ENCODE measurements around the gene DYNC2H1.
A peak's percentile ranks its signal among the peaks of the same experiment; 100 is the strongest.
"Not testable (repeated sequence)": the region's sequence is repeated elsewhere in the genome, so short reads cannot be mapped to it uniquely, and the experiment has no call there.

The DYNC2H1 gene

GRCh38 chr11:103108933-103109817, at the start of gene DYNC2H1:
Gene DYNC2H1 (plus strand): TSS chr11:103109426. CDS start chr11:103109575, 149 bp downstream.
- DNase-seq (ENCODE audit: low spot score) = peak; percentile 87

- no peak for DNase-seq (ENCODE audit: low spot score)
These were observed 47.6 kb upstream of the DYNC2H1 start for GRCh38 chr11:103061656-103062055.

GRCh38 chr11:103067118-103067517, 42.1 kb upstream of the DYNC2H1 start:
- no peak for DNase-seq (ENCODE audit: low spot score)

- no peak for DNase-seq (ENCODE audit: low spot score)
These were observed 39.9 kb upstream of the DYNC2H1 start for GRCh38 chr11:103069367-103069766.

DNA sequence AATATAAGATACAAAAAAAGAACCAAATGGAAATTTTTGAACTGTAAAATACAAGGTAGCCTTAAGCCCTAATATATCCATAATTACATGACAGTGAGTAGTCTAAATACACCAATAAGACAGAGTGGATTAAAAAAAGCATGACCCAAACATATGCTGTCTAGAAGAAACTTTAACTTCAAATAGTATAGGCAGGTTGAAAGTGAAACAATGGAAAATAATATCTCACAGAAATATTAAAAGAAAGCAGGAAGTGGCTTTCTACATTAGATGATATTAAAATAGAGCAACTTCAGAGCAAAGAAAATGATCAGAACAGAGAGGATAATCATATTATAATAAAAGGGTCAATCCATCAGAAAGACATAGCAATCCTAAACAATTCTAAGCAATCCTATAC, 39.1 kb upstream of the DYNC2H1 start:
- DNase-seq (ENCODE audit: low spot score) = no peak

DNA sequence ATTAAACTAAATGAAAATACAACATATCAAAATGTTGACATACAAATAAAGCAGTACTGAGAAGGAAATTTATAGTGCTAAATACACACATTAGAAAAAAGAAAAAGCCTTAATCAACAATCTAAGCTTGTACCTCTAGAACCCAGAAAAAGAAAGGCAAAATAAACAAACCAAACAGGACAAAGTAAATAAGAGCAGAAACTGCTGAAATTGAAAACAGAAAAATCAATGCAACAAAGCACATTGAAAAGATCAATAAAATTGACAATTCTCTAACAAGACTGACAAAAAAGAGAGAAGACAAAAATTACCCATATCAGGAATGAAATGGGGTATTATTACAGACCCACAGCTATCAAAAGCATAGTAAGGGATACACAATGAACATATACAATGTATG, 38.2 kb upstream of the DYNC2H1 start:
- DNase-seq (ENCODE audit: low spot score) = no peak

DNA sequence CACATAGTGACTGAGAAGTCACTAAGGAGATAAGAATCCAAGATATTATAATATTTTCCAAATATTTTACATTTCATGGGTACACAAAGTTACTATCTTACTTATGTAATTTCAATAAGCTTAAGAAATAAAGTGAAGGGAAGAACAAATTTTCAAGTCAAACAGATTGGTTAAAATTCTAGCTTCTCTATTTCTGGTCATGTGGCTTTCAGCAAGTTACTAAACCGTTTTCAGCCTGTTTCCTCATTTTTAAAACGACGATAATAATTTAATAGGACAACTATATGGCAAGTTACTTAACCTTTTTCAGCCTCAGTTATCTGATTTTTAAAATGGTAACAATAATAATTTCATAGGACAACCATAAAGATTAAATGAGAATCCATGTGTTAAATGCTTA, 32.9 kb upstream of the DYNC2H1 start:
- DNase-seq (ENCODE audit: low spot score) = no peak

GRCh38 chr11:103077554-103077953, 31.7 kb upstream of the DYNC2H1 start:
- DNase-seq (ENCODE audit: low spot score) = no peak

DNA sequence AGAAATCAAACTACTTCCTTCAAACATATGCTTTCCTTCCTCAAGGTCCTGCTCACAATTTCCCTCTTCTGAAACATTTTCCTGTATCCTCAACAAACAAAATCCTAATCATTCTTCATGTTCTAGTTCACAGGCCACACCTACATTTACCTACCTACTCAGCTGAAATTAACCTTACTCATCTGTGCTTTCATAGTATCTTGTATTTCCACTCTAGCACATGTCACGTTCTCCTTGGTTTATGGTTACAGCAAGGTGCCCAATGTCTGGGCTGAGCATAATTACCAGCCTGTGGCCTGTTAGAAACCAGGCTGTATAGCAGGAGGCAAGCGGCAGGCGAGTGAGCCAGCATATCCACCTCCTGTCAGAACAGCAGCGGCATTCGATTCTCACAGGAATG, 30.5 kb upstream of the DYNC2H1 start:
- no peak for DNase-seq (ENCODE audit: low spot score)

- no peak for DNase-seq (ENCODE audit: low spot score)
These were observed 29.4 kb upstream of the DYNC2H1 start for GRCh38 chr11:103079833-103080232.

DNA sequence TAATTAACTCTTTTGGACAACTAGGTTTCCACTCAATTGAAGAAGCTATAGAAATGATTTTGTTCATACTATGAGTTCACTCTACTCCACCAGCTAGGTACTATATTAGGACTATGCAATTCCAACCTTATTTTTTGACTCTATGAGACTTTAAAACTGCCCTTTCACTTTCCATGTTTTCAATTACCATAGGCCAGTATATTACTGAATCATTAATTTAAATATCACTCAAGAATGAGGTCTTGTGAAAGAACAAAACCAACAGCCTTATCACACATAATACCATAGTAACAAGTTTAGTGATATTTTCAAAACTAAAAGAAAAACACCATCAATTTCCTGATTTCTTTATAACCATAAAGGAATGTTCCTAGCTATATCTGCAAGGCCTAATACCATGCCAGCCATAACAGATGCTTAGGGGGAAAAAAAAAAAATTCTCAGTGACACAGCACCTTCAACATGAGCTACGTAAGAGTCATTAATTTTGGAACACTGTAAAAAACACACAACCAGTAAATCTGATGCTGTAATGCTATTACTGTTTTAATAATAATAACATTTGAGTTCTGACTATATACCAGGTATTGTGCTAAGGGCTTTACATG, 23.4 kb upstream of the DYNC2H1 start:
- DNase-seq (ENCODE audit: low spot score) = no peak

- no peak for DNase-seq (ENCODE audit: low spot score)
These were observed 22.8 kb upstream of the DYNC2H1 start for GRCh38 chr11:103086461-103086860.

GRCh38 chr11:103091064-103091800, 18.0 kb upstream of the DYNC2H1 start:
- peak; percentile 38 for DNase-seq (ENCODE audit: low spot score)

GRCh38 chr11:103091801-103092524, 17.3 kb upstream of the DYNC2H1 start, which contains the start of gene DCUN1D5:
Gene DCUN1D5 (minus strand): TSS chr11:103092160. CDS start chr11:103091872, 288 bp downstream.
- DNase-seq (ENCODE audit: low spot score) = peak; percentile 96

- DNase-seq (ENCODE audit: low spot score) = no peak
These were observed 11.9 kb upstream of the DYNC2H1 start for GRCh38 chr11:103097279-103097678.

- DNase-seq (ENCODE audit: low spot score) = no peak
These were observed 677 bp downstream of the DYNC2H1 start for GRCh38 chr11:103109818-103110388.

GRCh38 chr11:103110391-103110790, 1.2 kb downstream of the DYNC2H1 start:
- no peak for DNase-seq (ENCODE audit: low spot score)

GRCh38 chr11:103111400-103111799, 2.2 kb downstream of the DYNC2H1 start:
- no peak for DNase-seq (ENCODE audit: low spot score)

DNA sequence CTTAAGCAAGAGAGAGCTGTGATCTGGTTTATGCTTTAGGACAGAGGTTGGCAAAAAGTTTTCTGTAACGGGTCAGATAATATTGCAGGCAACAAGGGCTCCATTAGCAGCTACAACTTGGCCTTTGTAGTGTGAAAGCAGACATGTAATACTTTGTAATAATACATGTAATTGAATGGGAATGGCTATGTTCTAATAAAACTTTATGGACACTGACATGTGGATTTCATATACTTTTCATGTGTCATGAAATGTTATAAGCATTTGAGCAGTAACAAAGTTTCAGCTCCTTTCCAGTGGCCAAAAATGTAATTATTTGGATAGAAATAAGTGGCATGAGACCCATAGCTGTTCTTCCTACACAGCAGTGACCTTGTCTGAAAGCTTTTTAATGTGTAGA, 3.1 kb downstream of the DYNC2H1 start:
- no peak for DNase-seq (ENCODE audit: low spot score)

DNA sequence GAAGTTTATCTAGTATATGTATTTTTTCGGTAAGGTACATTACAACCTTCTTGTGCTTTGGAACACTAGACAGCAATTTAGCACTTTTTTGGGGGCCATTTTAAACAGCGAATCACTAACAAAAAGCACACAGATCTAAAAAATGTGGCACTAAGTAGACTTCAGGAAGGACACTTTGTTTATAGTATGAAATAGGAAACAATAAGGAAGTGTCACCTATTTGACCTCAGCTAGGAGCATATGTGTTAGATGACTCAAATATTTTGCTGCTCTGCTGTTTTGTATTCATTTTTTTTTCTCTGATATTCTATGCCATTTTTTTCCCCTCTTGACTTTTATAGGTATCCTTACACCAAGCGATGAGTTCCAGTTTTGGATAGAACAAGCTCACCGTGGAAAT, 5.6 kb downstream of the DYNC2H1 start:
- no peak for DNase-seq (ENCODE audit: low spot score)

GRCh38 chr11:103125462-103125861, 16.2 kb downstream of the DYNC2H1 start:
- DNase-seq (ENCODE audit: low spot score) = no peak

DNA sequence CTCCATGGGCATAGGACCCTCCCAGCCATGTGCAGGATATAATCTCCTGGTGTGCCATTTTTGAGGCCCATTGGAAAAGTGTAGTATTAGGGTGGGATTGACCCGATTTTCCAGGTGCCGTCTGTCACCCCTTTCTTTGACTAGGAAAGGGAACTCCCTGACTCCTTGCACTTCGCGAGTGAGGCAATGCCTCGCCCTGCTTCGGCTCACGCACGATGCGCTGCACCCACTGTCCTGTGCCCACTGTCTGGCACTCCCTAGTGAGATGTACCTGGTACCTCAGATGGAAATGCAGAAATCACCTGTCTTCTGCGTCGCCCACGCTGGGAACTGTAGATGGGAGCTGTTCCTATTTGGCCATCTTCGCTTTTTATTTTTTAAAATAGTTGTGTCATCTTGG, 32.8 kb downstream of the DYNC2H1 start:
- not testable (repeated sequence) for DNase-seq (ENCODE audit: low spot score)

Data from hematopoietic multipotent progenitor cell treated with erythropoietin and hydrocortisone succinate and interleukin-3 and kit ligand, for 17 days (in vitro differentiated cells).